Forelimb muscle (tissue), 1 donor: ENCODE measurements around the gene RAB20. TPM values are rescaled to one million over a fixed set of nuclear protein-coding genes. Genes with fewer than 3 reads are reported as not detected.
"Not testable (repeated sequence)": the region's sequence is repeated elsewhere in the genome, so short reads cannot be mapped to it uniquely, and the experiment has no call there.

Source experiments
- DNase-seq: peaks from one replicate; pipeline ENCODE4 v3.0.0-alpha.2; 2013; ENCODE audit warnings: low read depth
- polyA plus RNA-seq: library from polyadenylated mRNA; unstranded; fragments of 120-200 nt; gene quantifications from one replicate; pipeline ENCODE4 v1.2.1, GENCODE V29; 2013; ENCODE audit not compliant: insufficient read length

The RAB20 gene
- polyA plus RNA-seq, 1 donor: 1.8 TPM

GRCh38 chr13:110554946-110555345 lies 6.6 kb downstream of the RAB20 start:
- no peak for DNase-seq

- no peak for DNase-seq
These were observed 7.2 kb downstream of the RAB20 start for GRCh38 chr13:110554227-110554836.

GRCh38 chr13:110553417-110553816 lies 8.1 kb downstream of the RAB20 start:
- DNase-seq: no peak

- DNase-seq: no peak
These were observed 8.8 kb downstream of the RAB20 start for GRCh38 chr13:110552767-110553166.

- DNase-seq: no peak
These were observed 10.2 kb downstream of the RAB20 start for GRCh38 chr13:110551284-110551683.

GRCh38 chr13:110549795-110550160 lies 11.7 kb downstream of the RAB20 start:
- no peak for DNase-seq

GRCh38 chr13:110548891-110549794 lies 12.4 kb downstream of the RAB20 start:
- DNase-seq: no peak

GRCh38 chr13:110546926-110547325 lies 14.6 kb downstream of the RAB20 start:
- DNase-seq: no peak

GRCh38 chr13:110546378-110546777 lies 15.1 kb downstream of the RAB20 start:
- DNase-seq: no peak

- no peak for DNase-seq
These were observed 19.2 kb downstream of the RAB20 start for GRCh38 chr13:110542169-110542796.

GRCh38 chr13:110541526-110541920 lies 20.0 kb downstream of the RAB20 start:
- no peak for DNase-seq

GRCh38 chr13:110540871-110541525 lies 20.5 kb downstream of the RAB20 start:
- no peak for DNase-seq

GRCh38 chr13:110539894-110540293 lies 21.6 kb downstream of the RAB20 start:
- no peak for DNase-seq

GRCh38 chr13:110538632-110539031 lies 22.9 kb downstream of the RAB20 start:
- DNase-seq: no peak

GRCh38 chr13:110536006-110536693 lies 25.4 kb downstream of the RAB20 start:
- no peak for DNase-seq

- DNase-seq: no peak
These were observed 26.0 kb downstream of the RAB20 start for GRCh38 chr13:110535526-110535925.

GRCh38 chr13:110533771-110534670 lies 27.5 kb downstream of the RAB20 start:
- no peak for DNase-seq

GRCh38 chr13:110532258-110532657 lies 29.3 kb downstream of the RAB20 start:
- not testable (repeated sequence) for DNase-seq

- no peak for DNase-seq
These were observed 29.8 kb downstream of the RAB20 start for GRCh38 chr13:110531671-110532083.

- no peak for DNase-seq
These were observed 30.4 kb downstream of the RAB20 start for GRCh38 chr13:110531100-110531499.
